HepG2 (cell line): ENCODE results near the gene DIABLO. TPM values are rescaled to one million over a fixed set of nuclear protein-coding genes. Genes with fewer than 3 reads are reported as not detected.

Source experiments
- BRF2 ChIP-seq: sonication (generic); formaldehyde crosslinking; IDR thresholded peaks from 2 replicates; pipeline ENCODE4 v1.8.1; 2022; ENCODE audit warnings: mild to moderate bottlenecking, missing genetic modification reagents
- HNRNPL ChIP-seq: fragments of 200-400 bp; formaldehyde crosslinking; IDR thresholded peaks from 2 replicates; pipeline ENCODE4 v1.6.1; 2017; ENCODE audit warnings: mild to moderate bottlenecking, low read depth, low read length
- IKZF5 ChIP-seq: IDR thresholded peaks from 2 replicates; pipeline ENCODE4 v1.6.1; 2018; ENCODE audit warnings: missing genetic modification reagents, mild to moderate bottlenecking, missing compliant biosample characterization
- IRF1 ChIP-seq: sonication (generic); formaldehyde crosslinking; IDR thresholded peaks from 2 replicates; pipeline ENCODE4 v1.4.0; 2020; ENCODE audit warnings: low read depth, mild to moderate bottlenecking, missing genetic modification reagents
- JDP2 ChIP-seq: sonication (generic); formaldehyde crosslinking; IDR thresholded peaks from 2 replicates; pipeline ENCODE4 v1.8.1; 2022; ENCODE audit warnings: missing genetic modification reagents, borderline replicate concordance
- JUNB ChIP-seq: sonication (generic); formaldehyde crosslinking; IDR thresholded peaks from 2 replicates; pipeline ENCODE4 v1.8.0; 2022; ENCODE audit warnings: missing genetic modification reagents, mild to moderate bottlenecking, borderline replicate concordance
- KLF16 ChIP-seq, 2 experiments: sonication (generic) in 1 of 2; formaldehyde crosslinking in 1 of 2; IDR thresholded peaks; 2 replicates each; pipeline versions ENCODE4 v1.6.1 to v1.8.0; 2016 to 2023; ENCODE audit warnings: missing genetic modification reagents in 2 of 2, missing compliant biosample characterization in 1 of 2
- MLLT10 ChIP-seq: sonication (generic); formaldehyde crosslinking; IDR thresholded peaks from 2 replicates; pipeline ENCODE4 v1.4.0; 2020; ENCODE audit warnings: missing genetic modification reagents
- ZBTB43 ChIP-seq: sonication (generic); formaldehyde crosslinking; conservative IDR thresholded peaks from 2 replicates; pipeline ENCODE4 v1.4.0; 2020; ENCODE audit warnings: missing genetic modification reagents
- ZFP90 ChIP-seq: sonication (generic); formaldehyde crosslinking; IDR thresholded peaks from 2 replicates; pipeline ENCODE4 v1.8.0; 2022; ENCODE audit warnings: missing genetic modification reagents, mild to moderate bottlenecking, inconsistent platforms, borderline replicate concordance
- ZNF407 ChIP-seq: sonication (generic); formaldehyde crosslinking; IDR thresholded peaks from one replicate; pipeline ENCODE4 v1.5.1; 2020; ENCODE audit warnings: mild to moderate bottlenecking, missing genetic modification reagents; ENCODE audit errors: not compliant biosample characterization
- ZNF543 ChIP-seq: sonication (generic); formaldehyde crosslinking; IDR thresholded peaks from 2 replicates; pipeline ENCODE4 v1.4.0; 2020; ENCODE audit warnings: mild to moderate bottlenecking, missing genetic modification reagents
- ZNF550 ChIP-seq: sonication (generic); formaldehyde crosslinking; IDR thresholded peaks from 2 replicates; pipeline ENCODE4 v1.4.0; 2020; ENCODE audit warnings: mild to moderate bottlenecking, missing genetic modification reagents, borderline replicate concordance
- ZNF563 ChIP-seq: sonication (generic); formaldehyde crosslinking; IDR thresholded peaks from 2 replicates; pipeline ENCODE4 v1.8.0; 2022; ENCODE audit warnings: mild to moderate bottlenecking, moderate library complexity, missing genetic modification reagents
- ZNF589 ChIP-seq: sonication (generic); formaldehyde crosslinking; conservative IDR thresholded peaks from 2 replicates; pipeline ENCODE4 v1.8.0; 2022; ENCODE audit warnings: mild to moderate bottlenecking, moderate library complexity, missing genetic modification reagents
- polyA plus RNA-seq, 8 experiments: library from polyadenylated mRNA; depleted of rRNA in 3 of 8; stranded (reverse) in 7 of 8; unstranded in 1 of 8; fragments of >200 nt; fragmentation: Illumina TruSeq in 4 of 8; extraction: Trizol in 4 of 8; gene quantifications; 2 replicates each; pipeline versions ENCODE4 v1.2.1 to v1.2.3, GENCODE V29; 2011 to 2016; ENCODE audit warnings: low read depth in 4 of 8, missing spikeins in 1 of 8, mixed read lengths in 1 of 8; ENCODE audit not compliant: insufficient read depth in 1 of 8
- total RNA-seq, 5 experiments: library from RNA; depleted of rRNA; stranded (reverse); fragments of >200 nt; fragmentation: Illumina TruSeq; extraction: Trizol; gene quantifications; 2 replicates each; pipeline ENCODE4 v1.2.3, GENCODE V29; 2016; ENCODE audit warnings: low read depth in 1 of 5

The DIABLO gene
- total and polyA plus RNA-seq, 2 of the 13 experiments (the other 11 are each of a cell fraction or from before 2014, with no cell fraction given), result 20.7 to 70.9 TPM

GRCh38 chr12:122226366-122227125 is 694 bp upstream of the DIABLO start (continued):
- TF ChIP-seq IRF1 (CRISPR knock-in tag) (0 out of 2 replicates have a peak, but pooled peaks have one; percentile 86), JDP2 (peak; percentile 50; the same call in 1 of the 2 replicates), KLF16 (CRISPR knock-in tag; IDR thresholded peaks at IDR 0.05) (peak in 1 of 2 experiments; percentile 94; a peak in 2 of 4 replicates), IKZF5 (CRISPR knock-in tag) (no peak; the same call in 1 of the 2 replicates), ZNF407 (CRISPR knock-in tag) (no peak), ZNF550 (CRISPR knock-in tag) (no peak), ZNF543 (CRISPR knock-in tag) (peak; percentile 75; the same call in 1 of the 2 replicates), JUNB (CRISPR knock-in tag) (0 out of 2 replicates have a peak, but pooled peaks have one; percentile 25), HNRNPL (no peak), MLLT10 (CRISPR knock-in tag) (no peak), ZNF563 (CRISPR knock-in tag) (peak; percentile 96; the same call in 1 of the 2 replicates), ZFP90 (CRISPR knock-in tag) (no peak), ZBTB43 (peak; percentile 97), ZNF589 (peak; percentile 92), BRF2 (no peak)
